HG02943 (cell line): ENCODE results near the gene WDFY2.
"Not testable (repeated sequence)": the region's sequence is repeated elsewhere in the genome, so short reads cannot be mapped to it uniquely, and the experiment has no call there.

Experiments used
- ATAC-seq: cut with Tn5 transposase; IDR thresholded peaks from one replicate; pipeline ENCODE4 v1.9.1; 2021; ENCODE audit warnings: mild to moderate bottlenecking, low read depth, moderate library complexity; ENCODE audit not compliant: unreplicated experiment

WDFY2 gene

GRCh38 chr13:51628059-51628852, 44.0 kb downstream of the WDFY2 start:
- ATAC-seq = no peak

- ATAC-seq = no peak
Measured at GRCh38 chr13:51629491-51630287, 45.4 kb downstream of the WDFY2 start.

- ATAC-seq = no peak
Measured at GRCh38 chr13:51630288-51630615, 46.0 kb downstream of the WDFY2 start.

- no peak for ATAC-seq
Measured at GRCh38 chr13:51632591-51633362, 48.5 kb downstream of the WDFY2 start.

- ATAC-seq = no peak
Measured at GRCh38 chr13:51635137-51635878, 51.0 kb downstream of the WDFY2 start.

- ATAC-seq = no peak
Measured at GRCh38 chr13:51636349-51636890, 52.2 kb downstream of the WDFY2 start.

GRCh38 chr13:51637852-51638215, 53.6 kb downstream of the WDFY2 start:
- ATAC-seq = no peak

- ATAC-seq = no peak
Measured at GRCh38 chr13:51638216-51638871, 54.1 kb downstream of the WDFY2 start.

- no peak for ATAC-seq
Measured at GRCh38 chr13:51639171-51639570, 54.9 kb downstream of the WDFY2 start.

- not testable (repeated sequence) for ATAC-seq
Measured at GRCh38 chr13:51640696-51641095, 56.4 kb downstream of the WDFY2 start.

GRCh38 chr13:51643105-51643881, 59.0 kb downstream of the WDFY2 start:
- ATAC-seq = no peak

GRCh38 chr13:51643882-51644281, 59.6 kb downstream of the WDFY2 start:
- no peak for ATAC-seq

GRCh38 chr13:51644654-51645053, 60.4 kb downstream of the WDFY2 start:
- no peak for ATAC-seq

GRCh38 chr13:51645154-51645650, 60.9 kb downstream of the WDFY2 start:
- ATAC-seq = no peak

GRCh38 chr13:51645761-51646670, 61.8 kb downstream of the WDFY2 start:
- no peak for ATAC-seq

GRCh38 chr13:51647067-51647466, 62.8 kb downstream of the WDFY2 start:
- no peak for ATAC-seq

- not testable (repeated sequence) for ATAC-seq
Measured at GRCh38 chr13:51652193-51652592, 67.9 kb downstream of the WDFY2 start.
